Loucy (cell line): ENCODE measurements around the gene C13orf46.

Source experiments
- EZH2phosphoT487 ChIP-seq: fragments of 200-600 bp; IDR thresholded peaks from 2 replicates; pipeline ENCODE4 v1.6.1; 2018; ENCODE audit warnings: antibody characterized with exemption, mild to moderate bottlenecking, moderate library complexity, borderline replicate concordance
- TF ChIP-seq, protein P1 (sequence below): fragments of 200-600 bp; sonication (generic); conservative IDR thresholded peaks from 2 replicates; pipeline ENCODE4 v1.5.1; 2014; ENCODE audit warnings: mild to moderate bottlenecking, antibody characterized with exemption, low read length

DNA sequence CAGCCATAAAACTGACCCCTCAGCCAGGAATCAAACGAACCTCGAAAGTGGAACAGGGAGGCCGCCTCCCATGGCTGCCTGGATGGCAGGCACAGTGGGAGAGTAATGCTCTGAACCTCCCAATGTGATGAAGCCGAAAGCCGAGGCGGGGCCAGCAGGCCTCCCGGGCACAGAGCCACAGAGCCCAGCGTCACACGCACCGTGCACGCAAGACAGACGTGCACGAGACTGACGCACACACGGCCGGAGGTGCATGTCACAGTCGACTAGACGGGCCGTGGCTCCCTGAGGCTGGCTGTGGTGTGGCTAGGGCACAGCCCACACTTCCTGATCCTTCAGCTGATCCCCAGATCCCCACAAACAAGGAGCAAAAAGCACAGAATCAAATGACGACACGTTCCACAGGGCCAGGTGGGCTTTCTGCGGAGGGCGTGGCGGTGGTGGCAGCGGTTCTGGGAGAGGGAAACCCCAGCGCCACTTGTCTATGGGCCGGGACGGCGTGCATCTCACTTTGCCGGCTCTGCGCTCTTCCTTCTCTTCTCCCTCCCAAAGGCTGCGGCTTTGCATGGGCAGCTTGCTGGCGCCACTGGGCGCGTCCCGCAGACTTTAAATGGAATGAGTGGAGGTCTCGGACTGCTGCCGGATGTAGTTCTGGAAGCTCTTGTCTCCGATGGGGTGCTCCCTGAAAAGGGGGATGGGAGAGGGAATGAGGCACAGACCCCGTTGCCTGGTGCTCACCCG is 5.0 kb upstream of the C13orf46 start:
- TF ChIP-seq, protein P1, sequence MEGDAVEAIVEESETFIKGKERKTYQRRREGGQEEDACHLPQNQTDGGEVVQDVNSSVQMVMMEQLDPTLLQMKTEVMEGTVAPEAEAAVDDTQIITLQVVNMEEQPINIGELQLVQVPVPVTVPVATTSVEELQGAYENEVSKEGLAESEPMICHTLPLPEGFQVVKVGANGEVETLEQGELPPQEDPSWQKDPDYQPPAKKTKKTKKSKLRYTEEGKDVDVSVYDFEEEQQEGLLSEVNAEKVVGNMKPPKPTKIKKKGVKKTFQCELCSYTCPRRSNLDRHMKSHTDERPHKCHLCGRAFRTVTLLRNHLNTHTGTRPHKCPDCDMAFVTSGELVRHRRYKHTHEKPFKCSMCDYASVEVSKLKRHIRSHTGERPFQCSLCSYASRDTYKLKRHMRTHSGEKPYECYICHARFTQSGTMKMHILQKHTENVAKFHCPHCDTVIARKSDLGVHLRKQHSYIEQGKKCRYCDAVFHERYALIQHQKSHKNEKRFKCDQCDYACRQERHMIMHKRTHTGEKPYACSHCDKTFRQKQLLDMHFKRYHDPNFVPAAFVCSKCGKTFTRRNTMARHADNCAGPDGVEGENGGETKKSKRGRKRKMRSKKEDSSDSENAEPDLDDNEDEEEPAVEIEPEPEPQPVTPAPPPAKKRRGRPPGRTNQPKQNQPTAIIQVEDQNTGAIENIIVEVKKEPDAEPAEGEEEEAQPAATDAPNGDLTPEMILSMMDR, result no peak
- no peak for TF ChIP-seq EZH2phosphoT487
